Hepatocyte (in vitro differentiated cells): Measurements from ENCODE around the gene RBM33.

Experiments
- EZH2 ChIP-seq: fragments of 200-600 bp; sonication (generic); IDR thresholded peaks from 2 replicates; pipeline ENCODE4 v1.6.1; 2016; ENCODE audit warnings: antibody characterized with exemption, mild to moderate bottlenecking, borderline replicate concordance
- EZH2phosphoT487 ChIP-seq: fragments of 200-600 bp; sonication (generic); IDR thresholded peaks from one replicate; pipeline ENCODE4 v1.6.1; 2018; ENCODE audit warnings: antibody characterized with exemption, mild to moderate bottlenecking, low read depth, moderate library complexity; ENCODE audit not compliant: unreplicated experiment, severe bottlenecking
- TF ChIP-seq, protein P1 (sequence below): fragments of 200-600 bp; sonication (generic); IDR thresholded peaks from 2 replicates; pipeline ENCODE4 v1.5.1; 2016; ENCODE audit warnings: antibody characterized with exemption, mild to moderate bottlenecking; ENCODE audit not compliant: poor library complexity

DNA sequence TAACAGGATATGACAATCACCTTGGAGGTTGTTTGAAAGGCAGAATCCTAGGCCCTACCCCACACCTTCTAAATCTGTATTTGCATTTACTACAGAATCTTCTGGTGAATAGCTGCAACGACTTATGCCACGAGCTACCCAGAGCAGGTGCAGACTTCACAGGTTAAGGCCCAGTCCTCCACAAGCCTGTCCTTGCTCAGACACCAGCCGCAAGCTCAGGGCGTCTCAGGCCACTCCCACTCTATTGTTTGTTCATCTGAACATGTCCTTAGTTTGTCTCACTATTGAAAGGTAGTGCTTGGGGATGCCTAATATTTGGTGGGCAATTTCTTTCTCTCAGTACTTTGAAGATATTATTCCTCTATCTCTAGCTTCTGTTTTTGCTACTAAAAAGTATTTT, 18.9 kb upstream of the RBM33 start:
- TF ChIP-seq, protein P1, sequence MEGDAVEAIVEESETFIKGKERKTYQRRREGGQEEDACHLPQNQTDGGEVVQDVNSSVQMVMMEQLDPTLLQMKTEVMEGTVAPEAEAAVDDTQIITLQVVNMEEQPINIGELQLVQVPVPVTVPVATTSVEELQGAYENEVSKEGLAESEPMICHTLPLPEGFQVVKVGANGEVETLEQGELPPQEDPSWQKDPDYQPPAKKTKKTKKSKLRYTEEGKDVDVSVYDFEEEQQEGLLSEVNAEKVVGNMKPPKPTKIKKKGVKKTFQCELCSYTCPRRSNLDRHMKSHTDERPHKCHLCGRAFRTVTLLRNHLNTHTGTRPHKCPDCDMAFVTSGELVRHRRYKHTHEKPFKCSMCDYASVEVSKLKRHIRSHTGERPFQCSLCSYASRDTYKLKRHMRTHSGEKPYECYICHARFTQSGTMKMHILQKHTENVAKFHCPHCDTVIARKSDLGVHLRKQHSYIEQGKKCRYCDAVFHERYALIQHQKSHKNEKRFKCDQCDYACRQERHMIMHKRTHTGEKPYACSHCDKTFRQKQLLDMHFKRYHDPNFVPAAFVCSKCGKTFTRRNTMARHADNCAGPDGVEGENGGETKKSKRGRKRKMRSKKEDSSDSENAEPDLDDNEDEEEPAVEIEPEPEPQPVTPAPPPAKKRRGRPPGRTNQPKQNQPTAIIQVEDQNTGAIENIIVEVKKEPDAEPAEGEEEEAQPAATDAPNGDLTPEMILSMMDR, result no peak
- TF ChIP-seq EZH2phosphoT487, result no peak
- TF ChIP-seq EZH2, result no peak
